Measurements from ENCODE around the gene CMTM4.
"Not testable (repeated sequence)": the region's sequence is repeated elsewhere in the genome, so short reads cannot be mapped to it uniquely, and the experiment has no call there.

- TF ChIP-seq CTCF (IDR thresholded peaks at IDR 0.05); EZH2 (IDR thresholded peaks at IDR 0.05; ENCODE audit: borderline replicate concordance, insufficient read depth, low read depth, low read length, poor library complexity, severe bottlenecking): not testable (repeated sequence)
These were observed 65.8 kb downstream of the CMTM4 start for GRCh38 chr16:66630561-66631260.

All from B cell (primary cell).